RWPE2 (cell line): ENCODE measurements around the gene SGPP1.

ENCODE experiments used
- ATAC-seq: fragments of 200-7000 bp; cut with Tn5 transposase; 3 replicates; pipeline ENCODE4 v1.9.1; 2021; ENCODE audit warnings: low read depth
- DNase-seq: peaks from one replicate; pipeline ENCODE4 v3.0.0-alpha.2; 2020; ENCODE audit warnings: low spot score
- H3K27ac ChIP-seq: fragments of 450-650 bp; 2 replicates; pipeline ENCODE4 v1.5.1; 2017; ENCODE audit warnings: mild to moderate bottlenecking; ENCODE audit not compliant: poor library complexity, severe bottlenecking
- H3K27me3 ChIP-seq: fragments of 250-450 bp; sonication (Bioruptor Pico); 2 replicates; pipeline ENCODE4 v1.5.1; 2021; ENCODE audit warnings: mild to moderate bottlenecking, moderate library complexity; ENCODE audit not compliant: insufficient read depth, poor library complexity, severe bottlenecking
- H3K36me3 ChIP-seq: fragments of 250-450 bp; sonication (Bioruptor Pico); 2 replicates; pipeline ENCODE4 v1.5.1; 2020; ENCODE audit warnings: low read depth, mild to moderate bottlenecking, moderate library complexity
- H3K4me1 ChIP-seq: fragments of 250-450 bp; sonication (Bioruptor Pico); 2 replicates; pipeline ENCODE4 v1.5.1; 2021; ENCODE audit warnings: mild to moderate bottlenecking, moderate library complexity; ENCODE audit not compliant: insufficient read depth, poor library complexity, severe bottlenecking
- H3K4me3 ChIP-seq: fragments of 250-450 bp; sonication (Bioruptor Pico); 2 replicates; pipeline ENCODE4 v1.5.1; 2021; ENCODE audit warnings: mild to moderate bottlenecking, moderate library complexity; ENCODE audit not compliant: severe bottlenecking
- H3K9me3 ChIP-seq: fragments of 250-450 bp; sonication (Bioruptor Pico); 2 replicates; pipeline ENCODE4 v1.5.1; 2021; ENCODE audit warnings: mild to moderate bottlenecking, moderate library complexity; ENCODE audit not compliant: severe bottlenecking
- TF ChIP-seq, protein P1 (sequence below): fragments of 450-650 bp; IDR thresholded peaks from one replicate; pipeline ENCODE4 v1.5.1; 2017; ENCODE audit warnings: mild to moderate bottlenecking, moderate library complexity; ENCODE audit not compliant: poor library complexity, severe bottlenecking

SGPP1 gene

DNA sequence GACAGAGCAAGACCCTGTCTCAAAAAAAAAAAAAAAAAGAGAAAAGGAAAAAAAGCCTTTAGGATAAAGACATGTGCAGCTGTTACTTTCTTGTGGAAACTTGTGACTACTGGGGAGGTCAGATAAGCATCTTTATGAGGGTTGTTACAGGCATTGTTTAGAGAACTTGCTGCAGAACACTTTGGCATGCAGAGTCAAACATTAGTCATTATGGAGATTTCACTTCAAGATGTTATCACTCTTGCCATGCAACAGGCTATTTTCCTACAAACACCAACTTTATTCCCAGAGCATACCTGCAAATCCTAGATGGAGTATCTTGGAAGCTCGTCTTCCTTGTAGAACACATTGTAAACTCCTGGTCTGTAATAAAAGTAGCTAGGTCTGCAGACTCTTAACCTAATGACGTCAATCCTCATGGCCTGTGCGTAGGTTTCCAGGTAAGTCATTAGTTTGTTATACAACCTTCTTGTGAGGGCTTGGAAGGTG lies 49.9 kb downstream of the SGPP1 start:
- H3K27me3 ChIP-seq, result no peaks in the 10 kb centered on the region
- no peaks in the 10 kb centered on the region for H3K9me3 ChIP-seq
- peaks cover 14% of the 10 kb centered on the region for H3K4me1 ChIP-seq
- TF ChIP-seq, protein P1, sequence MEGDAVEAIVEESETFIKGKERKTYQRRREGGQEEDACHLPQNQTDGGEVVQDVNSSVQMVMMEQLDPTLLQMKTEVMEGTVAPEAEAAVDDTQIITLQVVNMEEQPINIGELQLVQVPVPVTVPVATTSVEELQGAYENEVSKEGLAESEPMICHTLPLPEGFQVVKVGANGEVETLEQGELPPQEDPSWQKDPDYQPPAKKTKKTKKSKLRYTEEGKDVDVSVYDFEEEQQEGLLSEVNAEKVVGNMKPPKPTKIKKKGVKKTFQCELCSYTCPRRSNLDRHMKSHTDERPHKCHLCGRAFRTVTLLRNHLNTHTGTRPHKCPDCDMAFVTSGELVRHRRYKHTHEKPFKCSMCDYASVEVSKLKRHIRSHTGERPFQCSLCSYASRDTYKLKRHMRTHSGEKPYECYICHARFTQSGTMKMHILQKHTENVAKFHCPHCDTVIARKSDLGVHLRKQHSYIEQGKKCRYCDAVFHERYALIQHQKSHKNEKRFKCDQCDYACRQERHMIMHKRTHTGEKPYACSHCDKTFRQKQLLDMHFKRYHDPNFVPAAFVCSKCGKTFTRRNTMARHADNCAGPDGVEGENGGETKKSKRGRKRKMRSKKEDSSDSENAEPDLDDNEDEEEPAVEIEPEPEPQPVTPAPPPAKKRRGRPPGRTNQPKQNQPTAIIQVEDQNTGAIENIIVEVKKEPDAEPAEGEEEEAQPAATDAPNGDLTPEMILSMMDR, result no peak
- no peak for DNase-seq
- peaks cover 12% of the 10 kb centered on the region; the same call in 1 of the 2 replicates for H3K36me3 ChIP-seq
- no peak overlapping the region for H3K4me3 ChIP-seq
- peak; percentile 92 for ATAC-seq
- H3K27ac ChIP-seq, result peak overlapping the region; percentile 21

DNA sequence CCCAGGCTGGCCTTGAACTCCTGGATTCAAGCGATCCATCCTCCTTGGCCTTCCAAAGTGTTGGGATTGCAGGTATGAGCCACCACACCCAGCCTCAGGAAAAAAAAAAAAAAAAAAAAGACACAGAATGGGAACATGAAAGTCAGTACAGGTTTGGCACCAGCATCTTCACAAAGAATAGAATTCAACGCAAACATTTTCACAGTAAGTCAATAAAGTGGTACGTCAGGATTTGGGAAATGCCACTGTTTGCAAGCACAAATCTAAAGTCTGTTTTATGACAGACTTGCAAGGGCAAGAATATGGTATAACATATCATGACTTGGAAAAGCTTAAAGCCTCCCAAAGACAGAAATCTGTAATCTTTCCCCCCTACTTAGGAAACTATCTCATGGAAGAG lies 51.2 kb downstream of the SGPP1 start:
- TF ChIP-seq, protein P1, result no peak
- no peak overlapping the region for H3K4me3 ChIP-seq
- DNase-seq (no peak), ATAC-seq (no peak)
- H3K36me3 ChIP-seq, result peaks cover 12% of the 10 kb centered on the region; the same call in 1 of the 2 replicates
- H3K27me3 ChIP-seq, result no peaks in the 10 kb centered on the region
- no peaks in the 10 kb centered on the region for H3K9me3 ChIP-seq
- no peak overlapping the region for H3K27ac ChIP-seq
- peaks cover 20% of the 10 kb centered on the region for H3K4me1 ChIP-seq

GRCh38 chr14:63673886-63674497 lies 53.9 kb downstream of the SGPP1 start:
- no peaks in the 10 kb centered on the region for H3K27me3 ChIP-seq
- TF ChIP-seq, protein P1, result no peak
- no peak overlapping the region for H3K4me3 ChIP-seq
- no peak overlapping the region for H3K27ac ChIP-seq
- ATAC-seq (no peak), DNase-seq (no peak)
- H3K36me3 ChIP-seq, result peaks cover 12% of the 10 kb centered on the region; the same call in 1 of the 2 replicates
- H3K4me1 ChIP-seq, result peaks cover 20% of the 10 kb centered on the region
- H3K9me3 ChIP-seq, result no peaks in the 10 kb centered on the region

DNA sequence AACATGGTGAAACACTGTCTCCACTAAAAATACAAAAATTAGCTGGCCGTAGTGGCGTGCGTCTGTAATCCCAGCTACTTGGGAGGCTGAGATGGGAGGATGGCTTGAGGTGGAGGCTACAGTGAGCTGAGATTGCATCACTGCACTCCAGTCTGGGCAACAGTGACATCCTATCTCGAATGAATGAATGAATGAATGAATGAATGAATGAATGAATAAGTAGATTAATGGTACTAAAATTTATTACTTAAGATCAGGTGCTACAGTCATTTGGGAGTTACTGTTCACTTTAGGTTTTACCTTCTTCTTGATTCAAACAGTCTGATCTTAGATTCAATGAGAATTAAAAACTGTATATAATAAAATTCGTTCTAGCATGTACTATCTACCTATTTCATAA lies 54.6 kb downstream of the SGPP1 start:
- Histone ChIP-seq H3K4me3 (no peak overlapping the region), H3K4me1 (peaks cover 17% of the 10 kb centered on the region), H3K27ac (no peak overlapping the region), H3K36me3 (peaks cover 12% of the 10 kb centered on the region; the same call in 1 of the 2 replicates), H3K27me3 (no peaks in the 10 kb centered on the region), H3K9me3 (no peaks in the 10 kb centered on the region)
- TF ChIP-seq, protein P1, result no peak
- DNase-seq (no peak), ATAC-seq (no peak)

DNA sequence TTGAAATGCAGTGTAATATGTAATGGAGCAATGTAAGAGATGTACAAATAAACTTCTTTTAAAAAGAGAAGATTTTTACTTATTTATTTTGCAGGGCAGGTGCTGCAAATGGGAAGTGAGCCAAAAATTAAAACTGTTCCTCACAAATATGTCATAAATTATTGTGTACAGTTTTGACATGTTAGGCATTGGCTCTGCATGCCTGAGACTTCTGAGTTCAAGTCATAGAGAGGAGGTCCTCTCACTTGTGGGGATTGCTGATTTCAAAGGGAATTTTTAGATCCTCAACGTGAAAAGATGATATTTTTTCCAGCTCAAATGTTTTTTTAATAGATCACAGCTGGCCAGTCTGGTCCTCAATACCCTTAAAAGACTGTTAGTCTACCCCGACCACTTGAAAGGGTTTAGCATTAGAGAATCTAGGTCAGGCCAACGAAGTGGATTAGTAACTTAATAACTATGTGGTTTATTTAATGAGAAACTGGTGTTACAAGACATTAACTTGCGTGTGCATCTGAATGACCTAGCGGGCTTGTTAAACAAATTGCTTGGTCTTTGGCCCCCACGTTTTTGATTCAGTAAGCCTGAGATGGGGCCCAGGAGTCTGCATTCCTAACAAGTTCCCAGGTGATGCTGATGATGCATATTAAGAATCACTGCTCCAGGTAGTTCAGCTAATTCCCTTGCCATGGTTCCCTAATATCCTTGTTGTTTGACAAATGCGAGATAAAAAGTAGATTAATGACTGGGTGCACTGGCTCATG lies 55.3 kb downstream of the SGPP1 start:
- peak; percentile 44; the same call in 2 of the 3 replicates for ATAC-seq
- Histone ChIP-seq H3K9me3 (no peaks in the 10 kb centered on the region), H3K4me1 (peaks cover 13% of the 10 kb centered on the region), H3K4me3 (no peak overlapping the region), H3K36me3 (peaks cover 12% of the 10 kb centered on the region; the same call in 1 of the 2 replicates), H3K27me3 (no peaks in the 10 kb centered on the region), H3K27ac (no peak overlapping the region)
- TF ChIP-seq, protein P1, result no peak
- no peak for DNase-seq
